B cell (primary cell): ENCODE measurements around the gene SASH1. TPM values are rescaled to one million over a fixed set of nuclear protein-coding genes. Genes with fewer than 3 reads are reported as not detected.

ENCODE experiments used
- ATAC-seq: fragments of 200-7000 bp; cut with Tn5 transposase; one replicate; pipeline ENCODE4 v1.10.0; 2021; ENCODE audit warnings: low read depth, mild to moderate bottlenecking, moderate number of reproducible peaks, moderate library complexity
- CTCF ChIA-PET: fragments of 350-600 bp; sonication (Branson Sonifier 250); formaldehyde crosslinking; loops from one replicate; lab custom pipeline; 2021; ENCODE audit warnings: antibody characterized with exemption, inconsistent platforms; lab: Charles Lee
- POLR2A ChIA-PET: fragments of 350-600 bp; sonication (Branson Sonifier 250); formaldehyde crosslinking; loops from one replicate; lab custom pipeline; 2021; ENCODE audit warnings: antibody characterized with exemption; lab: Charles Lee
- DNase-seq: peaks from one replicate; pipeline ENCODE4 v3.0.0; 2013
- H2AFZ ChIP-seq: 2 replicates; pipeline ENCODE4 v1.6.1; 2012; ENCODE audit warnings: mild to moderate bottlenecking, low read depth, low read length; ENCODE audit not compliant: insufficient read depth, poor library complexity, severe bottlenecking
- H3K27ac ChIP-seq, 2 donors: 1 replicate in 1 of 2; 2 replicates in 1 of 2; pipeline ENCODE4 v1.5.1; 2012 to 2013; ENCODE audit warnings: low read length in 2 of 2, mild to moderate bottlenecking in 2 of 2, moderate library complexity in 1 of 2
- H3K27me3 ChIP-seq, 4 experiments: fragments of 200-600 bp in 1 of 4; sonication (generic) in 1 of 4; replicated peaks in 1 of 4; 1 replicate in 2 of 4; 2 replicates in 2 of 4; pipeline versions ENCODE4 v1.6.1 to v1.7.0; 2013 to 2016; ENCODE audit warnings: low read length in 3 of 4, mild to moderate bottlenecking in 2 of 4, mixed read lengths in 1 of 4, moderate library complexity in 1 of 4; ENCODE audit not compliant: insufficient read depth in 4 of 4, control insufficient read depth in 3 of 4; ENCODE audit errors: control extremely low read depth in 1 of 4
- H3K36me3 ChIP-seq, 2 experiments: replicated peaks in 1 of 2; 1 replicate in 1 of 2; 2 replicates in 1 of 2; pipeline versions ENCODE4 v1.6.1 to v1.7.1; 2013; ENCODE audit warnings: low read length in 1 of 2; ENCODE audit not compliant: insufficient read depth in 2 of 2, control insufficient read depth in 1 of 2; ENCODE audit errors: control extremely low read depth in 1 of 2, extremely low read depth in 1 of 2
- H3K4me1 ChIP-seq, 2 donors: fragments of 200-600 bp in 1 of 2; sonication (generic) in 1 of 2; 1 replicate in 1 of 2; 2 replicates in 1 of 2; pipeline versions ENCODE4 v1.5.1 to v1.6.1; 2013 to 2017; ENCODE audit warnings: low read length in 2 of 2; ENCODE audit not compliant: control insufficient read depth in 2 of 2, insufficient read depth in 2 of 2
- H3K4me2 ChIP-seq: replicated peaks from 2 replicates; pipeline ENCODE3; 2012; ENCODE audit warnings: mild to moderate bottlenecking, low read depth, low read length; ENCODE audit not compliant: poor library complexity, severe bottlenecking
- H3K4me3 ChIP-seq, 5 experiments: fragments of 200-600 bp in 1 of 5; sonication (generic) in 1 of 5; 1 replicate in 3 of 5; 2 replicates in 2 of 5; pipeline versions ENCODE4 v1.5.1 to v1.7.0; 2011 to 2016; ENCODE audit warnings: low read length in 4 of 5, mild to moderate bottlenecking in 4 of 5, low read depth in 2 of 5, control low read depth in 1 of 5, moderate library complexity in 1 of 5; ENCODE audit not compliant: insufficient read depth in 1 of 5; ENCODE audit errors: control extremely low read depth in 1 of 5, extremely low read depth in 1 of 5
- H3K79me2 ChIP-seq: fragments of 200-600 bp; sonication (generic); one replicate; pipeline ENCODE4 v1.6.0; 2016; ENCODE audit warnings: low read length; ENCODE audit not compliant: control insufficient read depth, insufficient read depth
- H3K9ac ChIP-seq: fragments of 200-600 bp; sonication (generic); 2 replicates; pipeline ENCODE4 v1.6.1; 2017; ENCODE audit warnings: mild to moderate bottlenecking, low read length, moderate library complexity
- H3K9me3 ChIP-seq, 3 donors: one replicate each; pipeline versions ENCODE4 v1.6.1 to v1.7.1; 2013; ENCODE audit warnings: low read length in 2 of 3; ENCODE audit not compliant: control insufficient read depth in 2 of 3, insufficient read depth in 1 of 3; ENCODE audit errors: control extremely low read depth in 1 of 3
- H4K20me1 ChIP-seq: 2 replicates; pipeline ENCODE4 v1.6.0; 2012; ENCODE audit warnings: mild to moderate bottlenecking, low read length; ENCODE audit not compliant: insufficient read depth, control insufficient read depth, poor library complexity, severe bottlenecking
- H3K27ac Mint-ChIP-seq: one replicate; pipeline ENCODE4 v1.8.0; 2021; ENCODE audit warnings: mixed read lengths
- H3K27me3 Mint-ChIP-seq: one replicate; pipeline ENCODE4 v1.8.0; 2021; ENCODE audit warnings: mixed read lengths
- H3K4me1 Mint-ChIP-seq: one replicate; pipeline ENCODE4 v1.8.0; 2021; ENCODE audit warnings: mixed read lengths
- H3K4me3 Mint-ChIP-seq: one replicate; pipeline ENCODE4 v1.8.0; 2021; ENCODE audit warnings: mixed read lengths
- H3K9me3 Mint-ChIP-seq: one replicate; pipeline ENCODE4 v1.8.0; 2022; ENCODE audit warnings: mixed read lengths; ENCODE audit not compliant: insufficient read depth
- CTCF ChIP-seq: fragments of 200-600 bp; IDR thresholded peaks from one replicate; pipeline ENCODE4 v1.8.0; 2022; ENCODE audit warnings: antibody characterized with exemption, mild to moderate bottlenecking
- EZH2 ChIP-seq: IDR thresholded peaks from 2 replicates; pipeline ENCODE4 v1.6.1; 2012; ENCODE audit warnings: borderline replicate concordance, low read depth, mild to moderate bottlenecking, moderate library complexity, low read length; ENCODE audit not compliant: insufficient read depth, poor library complexity, severe bottlenecking
- WGBS: methylation state at CpG from one replicate; pipeline ENCODE4 v1.1.5; 2013; ENCODE audit warnings: missing lambda C conversion rate; ENCODE audit not compliant: insufficient coverage; 5-methylcytosine and 5-hydroxymethylcytosine counted together
- intact Hi-C: fragments of 100-400 bp; cut with micrococcal nuclease; formaldehyde crosslinking; loops from one replicate; pipeline ENCODE4 v1.10.0; 2022
- polyA plus RNA-seq: library from polyadenylated mRNA; depleted of rRNA; stranded (reverse); fragments of >200 nt; gene quantifications from 2 replicates; pipeline ENCODE4 v1.2.3, GENCODE V29; 2012
- total RNA-seq, 2 donors: library from RNA; stranded (reverse); fragments of 120-200 nt in 1 of 2; gene quantifications; 1 replicate in 1 of 2; 2 replicates in 1 of 2; pipeline versions ENCODE4 v1.2.3 to v1.2.4, GENCODE V29; 2013 to 2022

SASH1 gene
- total and polyA plus RNA-seq, 2 donors (not counting 1 experiment from before 2014, with no cell fraction given), result 0.01 to 0.07 TPM

GRCh38 chr6:148328876-148329555 lies 13.6 kb upstream of the SASH1 start:
- Histone ChIP-seq H3K36me3 (no peaks in the 10 kb centered on the region), H3K79me2 (no peaks in the 10 kb centered on the region), H3K4me1 (no peaks in the 10 kb centered on the region), H3K4me3 (no peak overlapping the region), H4K20me1 (no peaks in the 10 kb centered on the region), H3K27ac (no peak overlapping the region), H3K9ac (no peak overlapping the region), H3K4me2 (no peak overlapping the region), H3K9me3 (no peaks in the 10 kb centered on the region), H3K27me3 (peaks cover 0 to 3% (median 1%) of the 10 kb centered on the region in 4 experiments), H2AFZ (no peak overlapping the region)
- CTCF ChIA-PET, result no interaction called here
- H3K27ac Mint-ChIP-seq, result no peak overlapping the region
- H3K4me3 Mint-ChIP-seq, result no peak overlapping the region
- intact Hi-C loops, result no loop called here
- H3K27me3 Mint-ChIP-seq, result peaks cover 40% of the 10 kb centered on the region
- no peaks in the 10 kb centered on the region for H3K9me3 Mint-ChIP-seq
- no peak for TF ChIP-seq CTCF
- no peak for TF ChIP-seq EZH2
- POLR2A ChIA-PET, result no interaction called here
- ATAC-seq (no peak), DNase-seq (no peak)
- no peaks in the 10 kb centered on the region for H3K4me1 Mint-ChIP-seq

DNA sequence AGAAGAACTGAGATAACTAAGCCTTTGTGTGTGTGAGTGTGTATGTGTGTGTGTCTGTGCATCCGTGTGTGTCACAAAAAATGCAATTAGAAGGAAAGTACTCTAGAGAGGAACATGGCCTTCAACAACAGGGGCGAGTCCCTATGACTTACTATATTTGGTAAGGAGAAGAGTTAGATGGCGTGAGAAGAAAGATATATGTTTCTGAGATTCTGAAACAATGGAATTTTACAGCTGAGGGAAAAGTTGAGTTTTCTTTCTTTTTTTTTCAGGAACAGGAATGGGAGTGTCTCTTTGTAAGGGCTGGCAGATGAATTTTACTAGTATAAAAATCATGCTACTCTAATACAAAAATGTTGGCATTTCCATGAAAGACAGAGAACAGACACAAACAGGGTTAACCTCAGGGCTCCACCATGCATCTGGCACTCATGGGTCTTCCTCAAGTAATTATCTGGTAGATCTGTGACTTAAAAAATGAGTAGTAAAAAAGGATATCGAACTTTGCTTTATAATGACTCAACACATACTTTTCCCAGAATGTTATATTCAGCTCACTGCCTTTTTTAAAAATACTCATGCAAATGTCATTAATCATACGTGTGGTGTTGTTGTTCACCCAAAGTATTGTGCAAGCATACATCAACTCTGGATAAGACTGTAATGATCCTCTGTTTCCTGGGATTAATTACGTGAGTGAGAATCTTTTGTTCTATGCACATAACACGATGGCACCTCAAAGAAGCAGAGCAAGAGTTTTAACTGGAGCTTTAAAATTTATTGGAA lies 12.8 kb upstream of the SASH1 start:
- intact Hi-C loops, result no loop called here
- no peaks in the 10 kb centered on the region for H3K9me3 ChIP-seq
- H3K4me3 ChIP-seq, result no peak overlapping the region
- Mint-ChIP-seq H3K4me1 (no peaks in the 10 kb centered on the region), H3K27ac (no peak overlapping the region), H3K4me3 (no peak overlapping the region), H3K9me3 (no peaks in the 10 kb centered on the region), H3K27me3 (peaks cover 36% of the 10 kb centered on the region)
- peaks cover 0 to 3% (median 1%) of the 10 kb centered on the region in 4 experiments for H3K27me3 ChIP-seq
- H3K27ac ChIP-seq, result no peak overlapping the region
- no peak overlapping the region for H3K4me2 ChIP-seq
- ATAC-seq (no peak), DNase-seq (no peak)
- ChIA-PET POLR2A (no interaction called here), CTCF (no interaction called here)
- no peaks in the 10 kb centered on the region for H3K36me3 ChIP-seq
- no peaks in the 10 kb centered on the region for H3K4me1 ChIP-seq
- H3K9ac ChIP-seq, result no peak overlapping the region
- 84% methylated on average over 2 of the region's 7 CpGs for WGBS
- H3K79me2 ChIP-seq, result no peaks in the 10 kb centered on the region
- TF ChIP-seq EZH2, result no peak
- TF ChIP-seq CTCF, result no peak
- H4K20me1 ChIP-seq, result no peaks in the 10 kb centered on the region
- H2AFZ ChIP-seq, result no peak overlapping the region
